Fibroblast of lung (primary cell): Measurements from ENCODE around the gene DAAM1. TPM values are rescaled to one million over a fixed set of nuclear protein-coding genes. Genes with fewer than 3 reads are reported as not detected.

Experiments
- DNase-seq, 2 donors: peaks; one replicate each; pipeline versions ENCODE4 v3.0.0 to v3.0.0-alpha.2; 2010; ENCODE audit warnings: low read depth in 2 of 2
- H2AFZ ChIP-seq: 2 replicates; pipeline ENCODE4 v1.5.1; 2012; ENCODE audit warnings: low read length, control low read depth, inconsistent platforms
- H3K27ac ChIP-seq: 2 replicates; pipeline ENCODE4 v1.5.1; 2011; ENCODE audit warnings: low read length, control low read depth; ENCODE audit not compliant: insufficient read depth
- H3K27me3 ChIP-seq: 2 replicates; pipeline ENCODE4 v1.5.1; 2011; ENCODE audit warnings: mild to moderate bottlenecking, low read length; ENCODE audit not compliant: control insufficient read depth, insufficient read depth
- H3K36me3 ChIP-seq: 2 replicates; pipeline ENCODE4 v1.5.1; 2011; ENCODE audit warnings: low read length; ENCODE audit not compliant: control insufficient read depth, insufficient read depth
- H3K4me1 ChIP-seq: 2 replicates; pipeline ENCODE4 v1.5.1; 2011; ENCODE audit warnings: low read length; ENCODE audit not compliant: control insufficient read depth, insufficient read depth; ENCODE audit errors: extremely low read depth
- H3K4me2 ChIP-seq: 2 replicates; pipeline ENCODE4 v1.5.1; 2011; ENCODE audit warnings: low read length, control low read depth; ENCODE audit not compliant: insufficient read depth; ENCODE audit errors: extremely low read depth
- H3K4me3 ChIP-seq, 4 experiments: fragments of 200-600 bp in 1 of 4; sonication (generic) in 1 of 4; replicated peaks in 1 of 4; 2 replicates each; pipeline ENCODE4 v1.5.1; 2011 to 2016; ENCODE audit warnings: low read length in 4 of 4, low read depth in 3 of 4, mild to moderate bottlenecking in 3 of 4, control low read depth in 2 of 4, inconsistent platforms in 1 of 4, mixed read lengths in 1 of 4; ENCODE audit not compliant: insufficient read depth in 1 of 4; ENCODE audit errors: control extremely low read depth in 1 of 4
- H3K79me2 ChIP-seq: 2 replicates; pipeline ENCODE4 v1.5.1; 2012; ENCODE audit warnings: mild to moderate bottlenecking, low read length, inconsistent platforms; ENCODE audit not compliant: control insufficient read depth, insufficient read depth
- H3K9ac ChIP-seq: 2 replicates; pipeline ENCODE4 v1.5.1; 2011; ENCODE audit warnings: mild to moderate bottlenecking, low read length, control low read depth; ENCODE audit not compliant: insufficient read depth
- H3K9me3 ChIP-seq: 2 replicates; pipeline ENCODE4 v1.5.1; 2012; ENCODE audit warnings: low read depth, low read length; ENCODE audit not compliant: control insufficient read depth, insufficient read depth
- H4K20me1 ChIP-seq: 2 replicates; pipeline ENCODE4 v1.5.1; 2011; ENCODE audit warnings: low read length; ENCODE audit not compliant: control insufficient read depth, insufficient read depth; ENCODE audit errors: extremely low read depth
- EZH2 ChIP-seq: IDR thresholded peaks from 2 replicates; pipeline ENCODE4 v1.5.1; 2012; ENCODE audit warnings: low read length, control low read depth, mild to moderate bottlenecking; ENCODE audit errors: missing control alignments
- polyA plus RNA-seq, 2 donors: library from polyadenylated mRNA; depleted of rRNA in 1 of 2; stranded (reverse) in 1 of 2; unstranded in 1 of 2; fragments of >200 nt; gene quantifications; 2 replicates each; pipeline ENCODE4 v1.2.1, GENCODE V29; 2011 to 2012; ENCODE audit warnings: missing spikeins in 1 of 2
- total RNA-seq: library from RNA; depleted of rRNA; stranded (reverse); fragments of >200 nt; gene quantifications from 2 replicates; pipeline ENCODE4 v1.2.1, GENCODE V29; 2014
- TF ChIP-seq, protein P1 (sequence below), 2 donors: IDR thresholded peaks in 1 of 2; conservative IDR thresholded peaks in 1 of 2; 1 replicate in 1 of 2; 2 replicates in 1 of 2; pipeline ENCODE4 v1.5.1; 2011 to 2012; ENCODE audit warnings: low read length in 2 of 2, control low read depth in 1 of 2, inconsistent platforms in 1 of 2, low read depth in 1 of 2, mild to moderate bottlenecking in 1 of 2

The DAAM1 gene
- total and polyA plus RNA-seq, 2 donors (not counting 1 experiment from before 2014, with no cell fraction given), result 15.5 to 36.3 TPM

DNA sequence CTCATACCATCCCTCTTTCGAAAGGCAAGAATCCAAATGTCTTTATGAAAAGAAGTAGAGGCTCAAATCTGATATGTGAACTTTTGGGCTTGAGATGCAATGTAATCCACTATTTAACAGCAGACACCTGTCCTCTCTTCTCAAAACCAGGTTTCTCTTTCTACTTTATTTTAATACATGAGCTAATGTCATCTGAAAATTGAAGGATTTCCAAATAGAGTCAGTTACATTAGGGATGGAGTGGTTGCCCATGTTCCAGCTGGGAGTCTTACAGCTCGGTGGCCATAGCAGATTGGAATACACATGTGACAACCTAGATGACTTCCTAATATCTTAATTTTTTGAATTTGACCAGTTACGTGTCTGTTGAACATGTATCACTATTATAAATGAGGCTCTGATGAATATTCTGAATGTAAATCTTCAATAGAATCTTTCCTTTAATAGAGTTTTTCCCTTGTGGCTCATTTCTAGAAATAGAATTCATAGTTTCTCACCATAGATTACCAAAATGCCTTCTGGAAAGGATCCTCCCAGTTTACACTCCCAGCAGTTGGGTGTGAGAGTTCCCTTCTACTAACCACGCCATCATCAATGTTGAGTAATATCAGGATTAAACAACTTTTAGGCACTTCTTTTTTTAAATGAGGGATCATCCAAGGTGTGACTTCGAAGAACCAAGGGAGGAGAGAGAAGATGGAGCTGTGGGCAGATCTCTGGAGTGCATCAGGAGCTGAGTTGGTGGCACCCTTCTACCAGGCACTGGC lies 227.6 kb downstream of the DAAM1 start:
- Histone ChIP-seq H2AFZ (no peak overlapping the region), H3K79me2 (no peaks in the 10 kb centered on the region), H3K4me2 (no peak overlapping the region), H4K20me1 (no peaks in the 10 kb centered on the region), H3K4me3 (no peak overlapping the region), H3K4me1 (no peaks in the 10 kb centered on the region), H3K27me3 (no peaks in the 10 kb centered on the region), H3K9me3 (no peaks in the 10 kb centered on the region), H3K27ac (no peak overlapping the region), H3K36me3 (no peaks in the 10 kb centered on the region), H3K9ac (no peak overlapping the region)
- TF ChIP-seq, protein P1, sequence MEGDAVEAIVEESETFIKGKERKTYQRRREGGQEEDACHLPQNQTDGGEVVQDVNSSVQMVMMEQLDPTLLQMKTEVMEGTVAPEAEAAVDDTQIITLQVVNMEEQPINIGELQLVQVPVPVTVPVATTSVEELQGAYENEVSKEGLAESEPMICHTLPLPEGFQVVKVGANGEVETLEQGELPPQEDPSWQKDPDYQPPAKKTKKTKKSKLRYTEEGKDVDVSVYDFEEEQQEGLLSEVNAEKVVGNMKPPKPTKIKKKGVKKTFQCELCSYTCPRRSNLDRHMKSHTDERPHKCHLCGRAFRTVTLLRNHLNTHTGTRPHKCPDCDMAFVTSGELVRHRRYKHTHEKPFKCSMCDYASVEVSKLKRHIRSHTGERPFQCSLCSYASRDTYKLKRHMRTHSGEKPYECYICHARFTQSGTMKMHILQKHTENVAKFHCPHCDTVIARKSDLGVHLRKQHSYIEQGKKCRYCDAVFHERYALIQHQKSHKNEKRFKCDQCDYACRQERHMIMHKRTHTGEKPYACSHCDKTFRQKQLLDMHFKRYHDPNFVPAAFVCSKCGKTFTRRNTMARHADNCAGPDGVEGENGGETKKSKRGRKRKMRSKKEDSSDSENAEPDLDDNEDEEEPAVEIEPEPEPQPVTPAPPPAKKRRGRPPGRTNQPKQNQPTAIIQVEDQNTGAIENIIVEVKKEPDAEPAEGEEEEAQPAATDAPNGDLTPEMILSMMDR (conservative IDR thresholded peaks at IDR 0.05 in 1 of 2, IDR thresholded peaks at IDR 0.05 in 1 of 2; ENCODE audit: low read depth in 1 of 2, low read length in 2 of 2), result no peak
- no peak for TF ChIP-seq EZH2
- DNase-seq, result no peak

DNA sequence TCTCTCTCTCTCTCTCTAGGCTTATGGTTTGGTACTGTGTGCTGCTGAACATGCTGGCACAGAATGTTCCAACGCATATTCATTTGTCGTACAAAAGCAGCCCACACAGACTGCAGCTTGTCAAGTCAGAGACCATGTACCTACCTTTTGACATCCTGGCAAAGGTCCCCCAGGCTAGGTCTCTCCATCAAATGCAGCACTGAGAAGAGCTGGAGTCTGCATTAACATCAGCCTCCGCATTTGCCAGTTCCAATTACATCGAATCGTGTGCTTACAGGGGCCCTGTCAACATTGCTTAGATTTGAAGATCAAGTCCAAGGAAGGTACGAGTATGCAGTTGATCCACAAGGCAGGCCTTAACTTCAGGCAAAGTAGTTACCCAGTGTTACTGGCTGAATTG lies 228.8 kb downstream of the DAAM1 start:
- Histone ChIP-seq H3K79me2 (no peaks in the 10 kb centered on the region), H3K9me3 (no peaks in the 10 kb centered on the region), H3K27ac (no peak overlapping the region), H3K4me2 (no peak overlapping the region), H3K27me3 (no peaks in the 10 kb centered on the region), H2AFZ (no peak overlapping the region), H4K20me1 (no peaks in the 10 kb centered on the region), H3K36me3 (no peaks in the 10 kb centered on the region), H3K9ac (no peak overlapping the region), H3K4me3 (no peak overlapping the region), H3K4me1 (no peaks in the 10 kb centered on the region)
- DNase-seq, result no peak
- TF ChIP-seq, protein P1 (conservative IDR thresholded peaks at IDR 0.05 in 1 of 2, IDR thresholded peaks at IDR 0.05 in 1 of 2; ENCODE audit: low read depth in 1 of 2, low read length in 2 of 2), result no peak
- no peak for TF ChIP-seq EZH2

DNA sequence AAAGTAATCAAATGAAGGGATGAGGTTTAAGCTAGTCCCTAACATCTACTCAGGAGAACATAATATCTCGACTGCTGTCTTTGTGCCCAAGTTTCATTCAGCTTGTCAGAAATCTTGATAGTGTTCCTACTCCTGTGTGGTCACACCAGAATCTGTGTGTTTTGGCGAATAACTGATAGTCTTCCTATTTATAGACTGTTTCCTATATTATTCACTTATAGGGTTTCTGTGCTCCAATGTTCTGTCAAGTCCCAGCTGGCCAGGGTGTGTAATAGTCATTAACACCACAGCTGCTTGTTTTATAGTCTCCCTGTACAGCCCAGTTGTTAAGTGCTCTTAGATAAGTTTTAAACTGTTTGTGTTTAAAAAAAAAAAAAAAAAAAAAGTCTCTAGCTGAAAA lies 230.8 kb downstream of the DAAM1 start:
- TF ChIP-seq, protein P1 (conservative IDR thresholded peaks at IDR 0.05 in 1 of 2, IDR thresholded peaks at IDR 0.05 in 1 of 2; ENCODE audit: low read depth in 1 of 2, low read length in 2 of 2), result no peak
- no peak for TF ChIP-seq EZH2

More for the DNA sequence above, 230.8 kb downstream of the DAAM1 start:
- Histone ChIP-seq H3K4me1 (no peaks in the 10 kb centered on the region), H3K79me2 (no peaks in the 10 kb centered on the region), H3K4me2 (no peak overlapping the region), H3K9ac (no peak overlapping the region), H3K27me3 (no peaks in the 10 kb centered on the region), H3K36me3 (no peaks in the 10 kb centered on the region), H3K4me3 (no peak overlapping the region), H2AFZ (no peak overlapping the region), H3K9me3 (no peaks in the 10 kb centered on the region), H4K20me1 (no peaks in the 10 kb centered on the region), H3K27ac (no peak overlapping the region)
- no peak for DNase-seq
